A549 (cell line): ENCODE measurements around the gene AGA. TPM values are rescaled to one million over a fixed set of nuclear protein-coding genes. Genes with fewer than 3 reads are reported as not detected.

Source experiments
- ATAC-seq, 2 experiments: fragments of 200-7000 bp in 1 of 2; fragments of >200 bp in 1 of 2; cut with Nextera tagmentation in 1 of 2; cut with Tn5 transposase in 1 of 2; 3 replicates each; pipeline versions ENCODE4 v1.8.0 to v1.9.1; 2018 to 2020; ENCODE audit warnings: mild to moderate bottlenecking in 1 of 2, moderate library complexity in 1 of 2
- CTCF ChIA-PET: fragments of 300-600 bp; sonication (Branson Sonifier 250); formaldehyde crosslinking; extraction: SDS; loops from one replicate; lab custom pipeline; 2021; ENCODE audit warnings: antibody characterized with exemption, inconsistent platforms; lab: Yijun Ruan, JAX
- POLR2A ChIA-PET: fragments of 350-600 bp; formaldehyde crosslinking; extraction: SDS; loops from one replicate; lab custom pipeline; 2021; ENCODE audit warnings: antibody characterized with exemption, inconsistent platforms; lab: Yijun Ruan, JAX
- DNase-seq, 2 experiments: peaks; one replicate each; pipeline versions ENCODE4 v3.0.0 to v3.0.0-alpha.2; 2011 to 2016; ENCODE audit warnings: low read depth in 1 of 2, low spot score in 1 of 2
- FAIRE-seq: peaks from 2 replicates; lab custom pipeline; 2011; peaks lifted over from hg19 to GRCh38; lab: Jason Lieb, UNC
- H3K27ac ChIP-seq, 2 experiments: fragments of >200 bp; sonication (Bioruptor Twin); formaldehyde crosslinking; 3 replicates each; pipeline ENCODE4 v1.5.1; 2016 to 2017
- H3K4me1 ChIP-seq: fragments of >200 bp; sonication (Bioruptor Twin); formaldehyde crosslinking; 3 replicates; pipeline ENCODE4 v1.6.1; 2016
- H3K4me2 ChIP-seq: fragments of >200 bp; sonication (Bioruptor Twin); formaldehyde crosslinking; 3 replicates; pipeline ENCODE4 v1.6.1; 2016
- H3K4me3 ChIP-seq: fragments of >200 bp; sonication (Bioruptor Twin); formaldehyde crosslinking; 3 replicates; pipeline ENCODE4 v1.5.1; 2016
- H3K9me3 ChIP-seq: fragments of >200 bp; sonication (Bioruptor Twin); formaldehyde crosslinking; 3 replicates; pipeline ENCODE4 v1.6.1; 2016
- BHLHE40 ChIP-seq: IDR thresholded peaks from 2 replicates; pipeline ENCODE4 v1.6.1; 2012; ENCODE audit warnings: low read depth, low read length, inconsistent platforms
- CHD4 ChIP-seq: fragments of 200-600 bp; sonication (generic); IDR thresholded peaks from 2 replicates; pipeline ENCODE4 v1.6.1; 2016; ENCODE audit warnings: antibody characterized with exemption, mild to moderate bottlenecking, borderline replicate concordance
- EHMT2 ChIP-seq: fragments of 200-600 bp; sonication (generic); IDR thresholded peaks from 2 replicates; pipeline ENCODE4 v1.6.1; 2016; ENCODE audit warnings: antibody characterized with exemption, low read depth, mild to moderate bottlenecking, moderate library complexity
- ESRRA ChIP-seq: fragments of 150-350 bp; IDR thresholded peaks from 2 replicates; pipeline ENCODE4 v1.6.1; 2014; ENCODE audit warnings: mild to moderate bottlenecking, low read length, borderline replicate concordance
- FOSB ChIP-seq: fragments of 250-450 bp; sonication (Bioruptor Pico); IDR thresholded peaks from 2 replicates; pipeline ENCODE4 v1.5.0; 2020; ENCODE audit warnings: mild to moderate bottlenecking, moderate library complexity
- FOSL2 ChIP-seq, 2 experiments: fragments of 450-650 bp in 1 of 2; fragments of >200 bp in 1 of 2; sonication (Bioruptor Twin) in 1 of 2; formaldehyde crosslinking; IDR thresholded peaks; 2 replicates each; pipeline versions ENCODE4 v1.5.0 to v1.6.1; 2016 to 2020; ENCODE audit warnings: mild to moderate bottlenecking in 1 of 2, moderate library complexity in 1 of 2
- FOXS1 ChIP-seq: fragments of 250-450 bp; sonication (Bioruptor Pico); IDR thresholded peaks from 2 replicates; pipeline ENCODE4 v1.5.0; 2020; ENCODE audit warnings: mild to moderate bottlenecking, moderate library complexity
- MAFK ChIP-seq: fragments of 450-650 bp; IDR thresholded peaks from 2 replicates; pipeline ENCODE4 v1.6.1; 2014; ENCODE audit not compliant: partially characterized antibody
- MAZ ChIP-seq: fragments of 150-350 bp; IDR thresholded peaks from 2 replicates; pipeline ENCODE4 v1.6.1; 2014; ENCODE audit warnings: antibody characterized with exemption, low read depth, low read length, borderline replicate concordance
- MYC ChIP-seq: IDR thresholded peaks from 2 replicates; pipeline ENCODE4 v1.6.1; 2012; ENCODE audit warnings: mild to moderate bottlenecking, inconsistent platforms, low read length, improper control_type of control experiment, borderline replicate concordance
- NPAS2 ChIP-seq: fragments of 250-450 bp; sonication (Bioruptor Pico); IDR thresholded peaks from 2 replicates; pipeline ENCODE4 v1.8.0; 2022; ENCODE audit warnings: mild to moderate bottlenecking, moderate library complexity, borderline replicate concordance
- NR3C1 ChIP-seq: fragments of >200 bp; sonication (Bioruptor Twin); formaldehyde crosslinking; IDR thresholded peaks from 3 replicates; pipeline ENCODE4 v1.6.1; 2017
- PHF8 ChIP-seq: fragments of 200-600 bp; sonication (generic); IDR thresholded peaks from 2 replicates; pipeline ENCODE4 v1.6.1; 2016; ENCODE audit warnings: low read depth, mild to moderate bottlenecking, antibody characterized with exemption, moderate library complexity, borderline replicate concordance
- POLR2A ChIP-seq: IDR thresholded peaks from 2 replicates; pipeline ENCODE4 v1.6.1; 2012; ENCODE audit warnings: mild to moderate bottlenecking, low read length
- RARB ChIP-seq: fragments of 250-450 bp; sonication (Bioruptor Pico); IDR thresholded peaks from 2 replicates; pipeline ENCODE4 v1.8.0; 2021; ENCODE audit warnings: mild to moderate bottlenecking, moderate library complexity
- RCOR1 ChIP-seq: fragments of 150-350 bp; IDR thresholded peaks from 2 replicates; pipeline ENCODE4 v1.6.1; 2014; ENCODE audit warnings: antibody characterized with exemption, low read length, low read depth
- RNF2 ChIP-seq: fragments of 200-600 bp; sonication (generic); IDR thresholded peaks from 2 replicates; pipeline ENCODE4 v1.6.1; 2016; ENCODE audit warnings: low read depth, mild to moderate bottlenecking, antibody characterized with exemption, moderate library complexity, borderline replicate concordance
- SREBF2 ChIP-seq: fragments of 450-650 bp; IDR thresholded peaks from 2 replicates; pipeline ENCODE4 v1.6.1; 2014; ENCODE audit warnings: mild to moderate bottlenecking, moderate library complexity
- ZC3H11A ChIP-seq: fragments of 450-650 bp; IDR thresholded peaks from 2 replicates; pipeline ENCODE4 v1.6.1; 2014; ENCODE audit warnings: antibody characterized with exemption, mild to moderate bottlenecking
- WGBS: methylation state at CpG from one replicate; pipeline ENCODE4 v1.1.6; 2017; ENCODE audit errors: missing lambda C conversion rate; 5-methylcytosine and 5-hydroxymethylcytosine counted together
- polyA plus RNA-seq, 4 experiments: library from polyadenylated mRNA; depleted of rRNA in 3 of 4; stranded (reverse); fragments of >200 nt; fragmentation: RNase III in 1 of 4; extraction: RNeasy Plus Mini Kit Qiagen cat#74134 plus additional on column Dnase treatment in 1 of 4; gene quantifications; 2 replicates in 3 of 4; 3 replicates in 1 of 4; pipeline ENCODE4 v1.2.3, GENCODE V29; 2011 to 2017
- TF ChIP-seq, protein P1 (sequence below): fragments of 450-650 bp; IDR thresholded peaks from 2 replicates; pipeline ENCODE4 v1.6.1; 2014; ENCODE audit warnings: antibody characterized with exemption
- TF ChIP-seq, protein P2 (sequence below): fragments of 250-450 bp; sonication (Bioruptor Pico); IDR thresholded peaks from 2 replicates; pipeline ENCODE4 v1.5.0; 2020; ENCODE audit warnings: low read depth, mild to moderate bottlenecking, moderate library complexity
- TF ChIP-seq, protein P3 (sequence below): fragments of >200 bp; sonication (Bioruptor Twin); formaldehyde crosslinking; IDR thresholded peaks from 3 replicates; pipeline ENCODE4 v1.5.1; 2016

Gene AGA
- polyA plus RNA-seq, 2 of the 4 experiments (the other 2 are of a cell fraction): 25.1 to 44.0 TPM

DNA sequence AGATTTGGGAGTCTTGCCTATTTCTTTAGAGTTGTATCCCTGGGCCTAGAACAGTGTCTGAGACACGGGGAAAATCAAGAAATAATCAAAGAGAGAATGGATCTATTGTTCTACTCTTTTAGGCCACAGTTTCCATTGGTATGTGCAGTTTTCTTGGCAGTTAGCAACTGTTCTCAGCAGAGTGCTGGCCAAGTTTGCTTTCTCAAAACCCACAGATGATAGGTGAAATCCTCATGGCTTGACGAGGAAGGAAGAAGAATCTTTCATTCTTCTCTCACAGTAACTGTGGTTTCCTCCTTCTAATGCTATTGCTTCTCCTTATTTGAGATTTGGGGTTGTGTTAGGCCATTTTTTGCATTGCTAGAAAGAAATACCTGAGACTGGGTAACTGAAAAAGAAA lies 42.2 kb downstream of the AGA start:
- WGBS: 35% methylated on average over 2 of the region's 2 CpGs
- no peak overlapping the region for H3K4me2 ChIP-seq
- H3K9me3 ChIP-seq: no peaks in the 10 kb centered on the region
- H3K27ac ChIP-seq: no peak overlapping the region
- H3K4me1 ChIP-seq: no peaks in the 10 kb centered on the region
- CTCF ChIA-PET: no interaction called here
- POLR2A ChIA-PET: no interaction called here
- no peak for ATAC-seq
- no peak for FAIRE-seq
- no peak for TF ChIP-seq MAFK
- TF ChIP-seq FOSB (CRISPR knock-in tag): no peak
- no peak for TF ChIP-seq CHD4
- TF ChIP-seq, protein P1, sequence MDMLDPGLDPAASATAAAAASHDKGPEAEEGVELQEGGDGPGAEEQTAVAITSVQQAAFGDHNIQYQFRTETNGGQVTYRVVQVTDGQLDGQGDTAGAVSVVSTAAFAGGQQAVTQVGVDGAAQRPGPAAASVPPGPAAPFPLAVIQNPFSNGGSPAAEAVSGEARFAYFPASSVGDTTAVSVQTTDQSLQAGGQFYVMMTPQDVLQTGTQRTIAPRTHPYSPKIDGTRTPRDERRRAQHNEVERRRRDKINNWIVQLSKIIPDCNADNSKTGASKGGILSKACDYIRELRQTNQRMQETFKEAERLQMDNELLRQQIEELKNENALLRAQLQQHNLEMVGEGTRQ: no peak
- no peak for TF ChIP-seq MYC
- TF ChIP-seq RARB: no peak
- no peak for TF ChIP-seq ESRRA
- TF ChIP-seq SREBF2: no peak
- no peak overlapping the region for H3K4me3 ChIP-seq
- DNase-seq: no peak

DNA sequence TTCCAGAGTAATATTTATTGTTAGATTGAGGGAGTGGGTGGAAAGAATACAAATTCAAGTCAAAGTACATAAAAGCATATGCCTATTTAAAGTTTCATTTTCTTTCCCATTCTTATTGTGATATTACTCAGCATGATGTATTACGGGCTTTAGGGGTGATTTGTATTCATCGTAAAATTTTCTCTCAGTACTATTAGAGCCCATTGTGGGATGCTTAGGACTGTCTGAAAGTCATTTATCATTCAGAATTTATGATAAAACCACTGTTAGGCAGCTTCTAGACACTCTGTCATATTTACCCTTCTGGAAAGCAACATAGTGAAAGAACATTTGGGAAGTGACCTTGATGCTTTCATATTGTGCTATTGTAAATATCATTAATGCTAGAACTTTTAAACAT lies 45.9 kb downstream of the AGA start:
- DNase-seq: no peak
- no peak for ATAC-seq
- ChIA-PET CTCF (no interaction called here), POLR2A (no interaction called here)
- no peak overlapping the region for H3K4me3 ChIP-seq
- no peak overlapping the region for H3K4me2 ChIP-seq
- H3K9me3 ChIP-seq: no peaks in the 10 kb centered on the region
- FAIRE-seq: no peak
- H3K27ac ChIP-seq: no peak overlapping the region
- no peaks in the 10 kb centered on the region for H3K4me1 ChIP-seq
- 89% methylated on average over 2 of the region's 2 CpGs for WGBS
- TF ChIP-seq, protein P2, sequence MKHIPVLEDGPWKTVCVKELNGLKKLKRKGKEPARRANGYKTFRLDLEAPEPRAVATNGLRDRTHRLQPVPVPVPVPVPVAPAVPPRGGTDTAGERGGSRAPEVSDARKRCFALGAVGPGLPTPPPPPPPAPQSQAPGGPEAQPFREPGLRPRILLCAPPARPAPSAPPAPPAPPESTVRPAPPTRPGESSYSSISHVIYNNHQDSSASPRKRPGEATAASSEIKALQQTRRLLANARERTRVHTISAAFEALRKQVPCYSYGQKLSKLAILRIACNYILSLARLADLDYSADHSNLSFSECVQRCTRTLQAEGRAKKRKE (CRISPR knock-in tag): no peak
- TF ChIP-seq MAFK (no peak), RCOR1 (no peak), ZC3H11A (no peak), MYC (no peak), NPAS2 (CRISPR knock-in tag) (no peak), EHMT2 (no peak), FOSL2 (IDR thresholded peaks at IDR 0.05) (no peak), FOSL2 (CRISPR knock-in tag; IDR thresholded peaks at IDR 0.05) (no peak)

DNA sequence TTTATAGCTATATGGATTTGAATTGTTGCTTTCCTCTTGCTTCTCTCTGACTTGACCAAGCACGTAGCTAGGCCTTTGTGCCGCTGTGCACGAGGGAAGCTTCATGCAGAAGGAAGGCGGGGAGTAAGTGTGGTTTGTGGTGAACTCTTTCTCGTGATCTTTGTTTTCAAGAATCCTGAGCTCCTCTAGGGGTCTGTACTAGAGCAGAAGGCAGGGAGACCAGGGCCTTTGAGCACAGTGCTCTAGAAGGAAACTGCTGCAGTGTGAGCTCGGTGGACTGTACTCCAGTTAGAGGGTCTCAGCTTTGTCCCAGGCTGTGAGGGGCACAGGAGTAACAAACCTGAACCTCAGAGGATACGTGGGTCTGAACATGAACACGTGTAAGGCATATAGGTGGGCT lies 49.0 kb downstream of the AGA start:
- ATAC-seq: no peak
- Histone ChIP-seq H3K27ac (no peak overlapping the region), H3K9me3 (no peaks in the 10 kb centered on the region), H3K4me3 (no peak overlapping the region), H3K4me1 (no peaks in the 10 kb centered on the region), H3K4me2 (no peak overlapping the region)
- ChIA-PET POLR2A (no interaction called here), CTCF (no interaction called here)
- TF ChIP-seq NR3C1 (no peak), PHF8 (no peak), POLR2A (no peak), RNF2 (no peak), MAZ (no peak), MAFK (no peak), BHLHE40 (no peak), FOXS1 (no peak)
- TF ChIP-seq, protein P3, sequence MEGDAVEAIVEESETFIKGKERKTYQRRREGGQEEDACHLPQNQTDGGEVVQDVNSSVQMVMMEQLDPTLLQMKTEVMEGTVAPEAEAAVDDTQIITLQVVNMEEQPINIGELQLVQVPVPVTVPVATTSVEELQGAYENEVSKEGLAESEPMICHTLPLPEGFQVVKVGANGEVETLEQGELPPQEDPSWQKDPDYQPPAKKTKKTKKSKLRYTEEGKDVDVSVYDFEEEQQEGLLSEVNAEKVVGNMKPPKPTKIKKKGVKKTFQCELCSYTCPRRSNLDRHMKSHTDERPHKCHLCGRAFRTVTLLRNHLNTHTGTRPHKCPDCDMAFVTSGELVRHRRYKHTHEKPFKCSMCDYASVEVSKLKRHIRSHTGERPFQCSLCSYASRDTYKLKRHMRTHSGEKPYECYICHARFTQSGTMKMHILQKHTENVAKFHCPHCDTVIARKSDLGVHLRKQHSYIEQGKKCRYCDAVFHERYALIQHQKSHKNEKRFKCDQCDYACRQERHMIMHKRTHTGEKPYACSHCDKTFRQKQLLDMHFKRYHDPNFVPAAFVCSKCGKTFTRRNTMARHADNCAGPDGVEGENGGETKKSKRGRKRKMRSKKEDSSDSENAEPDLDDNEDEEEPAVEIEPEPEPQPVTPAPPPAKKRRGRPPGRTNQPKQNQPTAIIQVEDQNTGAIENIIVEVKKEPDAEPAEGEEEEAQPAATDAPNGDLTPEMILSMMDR: no peak
- no peak for DNase-seq
- WGBS: 73% methylated on average over 7 of the region's 8 CpGs
- no peak for FAIRE-seq
